ENCODE results near the gene ST3GAL6.
A peak's percentile ranks its signal among the peaks of the same experiment; 100 is the strongest.

Gene ST3GAL6

DNA sequence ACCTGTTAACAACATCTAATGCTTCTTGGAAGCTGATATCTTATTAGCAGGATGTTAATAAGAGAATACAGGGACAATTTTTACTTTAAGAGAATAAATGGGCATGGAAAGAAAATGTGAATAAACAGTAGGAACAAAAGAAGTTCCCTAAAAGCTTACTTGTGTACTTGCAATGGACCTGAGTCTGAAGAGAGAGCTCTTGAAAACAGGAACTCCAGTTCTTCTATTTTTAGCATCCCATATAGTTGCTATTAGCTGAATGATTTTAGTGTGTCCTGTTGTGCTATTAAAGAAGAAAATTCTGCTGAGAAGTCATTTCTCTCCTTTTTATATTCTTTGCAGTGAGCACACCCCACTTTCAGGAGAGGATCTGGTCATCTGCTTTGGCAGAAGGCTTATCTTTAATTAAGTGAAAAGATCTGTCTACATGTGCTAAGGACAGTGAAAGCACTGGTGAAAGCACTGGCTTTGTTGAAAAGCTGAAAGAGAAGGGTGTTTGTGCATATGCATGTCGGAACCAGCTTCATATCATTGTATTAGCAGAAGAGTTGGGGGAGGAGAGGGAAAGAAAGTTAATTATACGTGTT is 1.4 kb upstream of the ST3GAL6 start:
- H3K4me1 ChIP-seq (ENCODE audit: low read length), result peaks cover 95% of the 10 kb centered on the region
- no peaks in the 10 kb centered on the region for H3K9me2 ChIP-seq (replicated peaks; ENCODE audit: insufficient read depth, low read length)
- H3K27ac ChIP-seq (ENCODE audit: low read length), result peak overlapping the region; percentile 89
- peaks cover 77% of the 10 kb centered on the region for H3F3A ChIP-seq (ENCODE audit: insufficient read depth, low read length)
- no peaks in the 10 kb centered on the region for H4K20me1 ChIP-seq (ENCODE audit: insufficient read depth, low read length)
- peak; percentile 67 for DNase-seq
- peak overlapping the region; percentile 42 for H3K9ac ChIP-seq (ENCODE audit: low read length)
- H2AFZ ChIP-seq (ENCODE audit: low read length), result no peak overlapping the region
- TF ChIP-seq, protein P1, sequence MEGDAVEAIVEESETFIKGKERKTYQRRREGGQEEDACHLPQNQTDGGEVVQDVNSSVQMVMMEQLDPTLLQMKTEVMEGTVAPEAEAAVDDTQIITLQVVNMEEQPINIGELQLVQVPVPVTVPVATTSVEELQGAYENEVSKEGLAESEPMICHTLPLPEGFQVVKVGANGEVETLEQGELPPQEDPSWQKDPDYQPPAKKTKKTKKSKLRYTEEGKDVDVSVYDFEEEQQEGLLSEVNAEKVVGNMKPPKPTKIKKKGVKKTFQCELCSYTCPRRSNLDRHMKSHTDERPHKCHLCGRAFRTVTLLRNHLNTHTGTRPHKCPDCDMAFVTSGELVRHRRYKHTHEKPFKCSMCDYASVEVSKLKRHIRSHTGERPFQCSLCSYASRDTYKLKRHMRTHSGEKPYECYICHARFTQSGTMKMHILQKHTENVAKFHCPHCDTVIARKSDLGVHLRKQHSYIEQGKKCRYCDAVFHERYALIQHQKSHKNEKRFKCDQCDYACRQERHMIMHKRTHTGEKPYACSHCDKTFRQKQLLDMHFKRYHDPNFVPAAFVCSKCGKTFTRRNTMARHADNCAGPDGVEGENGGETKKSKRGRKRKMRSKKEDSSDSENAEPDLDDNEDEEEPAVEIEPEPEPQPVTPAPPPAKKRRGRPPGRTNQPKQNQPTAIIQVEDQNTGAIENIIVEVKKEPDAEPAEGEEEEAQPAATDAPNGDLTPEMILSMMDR (IDR thresholded peaks at IDR 0.05; ENCODE audit: low read length), result no peak
- no peak for TF ChIP-seq EZH2 (optimal IDR thresholded peaks at IDR 0.05; ENCODE audit: low read depth, low read length)
- TF ChIP-seq EZH2phosphoT487 (IDR thresholded peaks at IDR 0.05; ENCODE audit: low read length), result no peak
- peaks cover 7% of the 10 kb centered on the region; the same call in 1 of the 2 replicates for H3K36me3 ChIP-seq (replicated peaks; ENCODE audit: insufficient read depth, low read length)
- H3K4me2 ChIP-seq (ENCODE audit: low read depth, low read length), result peak overlapping the region; percentile 26
- no peaks in the 10 kb centered on the region for H3K9me3 ChIP-seq (replicated peaks; ENCODE audit: insufficient read depth, low read length)
- peaks cover 96% of the 10 kb centered on the region for H3K79me2 ChIP-seq (ENCODE audit: low read length)
- H3K4me3 ChIP-seq (ENCODE audit: low read length), result no peak overlapping the region
- H3K27me3 ChIP-seq (replicated peaks; ENCODE audit: insufficient read depth, low read length), result no peaks in the 10 kb centered on the region

GRCh38 chr3:98763819-98764418 is 779 bp downstream of the ST3GAL6 start:
- Histone ChIP-seq H3K27me3 (replicated peaks; ENCODE audit: insufficient read depth, low read length) (no peaks in the 10 kb centered on the region), H3K9me3 (replicated peaks; ENCODE audit: insufficient read depth, low read length) (no peaks in the 10 kb centered on the region), H3K9me2 (replicated peaks; ENCODE audit: insufficient read depth, low read length) (no peaks in the 10 kb centered on the region), H3K27ac (ENCODE audit: low read length) (peak overlapping the region; percentile 89), H3K4me1 (ENCODE audit: low read length) (peaks cover 97% of the 10 kb centered on the region), H2AFZ (ENCODE audit: low read length) (no peak overlapping the region), H3K9ac (ENCODE audit: low read length) (peak overlapping the region; percentile 56), H4K20me1 (ENCODE audit: insufficient read depth, low read length) (no peaks in the 10 kb centered on the region), H3F3A (ENCODE audit: insufficient read depth, low read length) (peaks cover 77% of the 10 kb centered on the region), H3K4me3 (ENCODE audit: low read length) (peak overlapping the region; percentile 22), H3K4me2 (ENCODE audit: low read depth, low read length) (peak overlapping the region; percentile 81), H3K79me2 (ENCODE audit: low read length) (peaks cover 96% of the 10 kb centered on the region), H3K36me3 (replicated peaks; ENCODE audit: insufficient read depth, low read length) (peaks cover 3% of the 10 kb centered on the region; the same call in 1 of the 2 replicates)
- peak; percentile 78 for DNase-seq
- TF ChIP-seq EZH2phosphoT487 (IDR thresholded peaks at IDR 0.05; ENCODE audit: low read length) (no peak), EZH2 (optimal IDR thresholded peaks at IDR 0.05; ENCODE audit: low read depth, low read length) (no peak)
- TF ChIP-seq, protein P1 (IDR thresholded peaks at IDR 0.05; ENCODE audit: low read length), result no peak

- H2AFZ ChIP-seq (ENCODE audit: low read length), result no peak overlapping the region
These were observed 1.3 kb downstream of the ST3GAL6 start for GRCh38 chr3:98764472-98764884.

More at GRCh38 chr3:98764472-98764884, 1.3 kb downstream of the ST3GAL6 start:
- H4K20me1 ChIP-seq (ENCODE audit: insufficient read depth, low read length), result no peaks in the 10 kb centered on the region
- peaks cover 77% of the 10 kb centered on the region for H3F3A ChIP-seq (ENCODE audit: insufficient read depth, low read length)
- peak overlapping the region; percentile 22 for H3K4me3 ChIP-seq (ENCODE audit: low read length)
- no peaks in the 10 kb centered on the region for H3K27me3 ChIP-seq (replicated peaks; ENCODE audit: insufficient read depth, low read length)
- H3K9ac ChIP-seq (ENCODE audit: low read length), result peak overlapping the region; percentile 56
- H3K4me1 ChIP-seq (ENCODE audit: low read length), result peaks cover 97% of the 10 kb centered on the region
- H3K9me2 ChIP-seq (replicated peaks; ENCODE audit: insufficient read depth, low read length), result no peaks in the 10 kb centered on the region
- H3K4me2 ChIP-seq (ENCODE audit: low read depth, low read length), result peak overlapping the region; percentile 81
- H3K36me3 ChIP-seq (replicated peaks; ENCODE audit: insufficient read depth, low read length), result peaks cover 3% of the 10 kb centered on the region; the same call in 1 of the 2 replicates
- peak; percentile 62 for DNase-seq
- H3K79me2 ChIP-seq (ENCODE audit: low read length), result peaks cover 96% of the 10 kb centered on the region
- no peaks in the 10 kb centered on the region for H3K9me3 ChIP-seq (replicated peaks; ENCODE audit: insufficient read depth, low read length)
- TF ChIP-seq, protein P1 (IDR thresholded peaks at IDR 0.05; ENCODE audit: low read length), result peak; percentile 30
- TF ChIP-seq EZH2phosphoT487 (IDR thresholded peaks at IDR 0.05; ENCODE audit: low read length), result no peak
- H3K27ac ChIP-seq (ENCODE audit: low read length), result peak overlapping the region; percentile 89

Measured in MM.1S (cell line).